Panc1 (cell line): ENCODE results near the gene MGMT.

ENCODE experiments used
- POLR2AphosphoS5 ChIP-seq: IDR thresholded peaks from 2 replicates; pipeline ENCODE4 v1.6.1; 2012; ENCODE audit warnings: mild to moderate bottlenecking, low read depth, low read length, moderate library complexity
- SIN3A ChIP-seq: IDR thresholded peaks from 2 replicates; pipeline ENCODE4 v1.6.1; 2012; ENCODE audit warnings: low read depth, mild to moderate bottlenecking, low read length, moderate library complexity, borderline replicate concordance; ENCODE audit not compliant: insufficient read depth
- TCF7L2 ChIP-seq: IDR thresholded peaks from 2 replicates; pipeline ENCODE4 v1.6.1; 2011; ENCODE audit warnings: mild to moderate bottlenecking, low read depth, low read length, inconsistent platforms
- TF ChIP-seq, protein P1 (sequence below): fragments of 450-650 bp; IDR thresholded peaks from 2 replicates; pipeline ENCODE4 v1.5.1; 2017; ENCODE audit warnings: mild to moderate bottlenecking

DNA sequence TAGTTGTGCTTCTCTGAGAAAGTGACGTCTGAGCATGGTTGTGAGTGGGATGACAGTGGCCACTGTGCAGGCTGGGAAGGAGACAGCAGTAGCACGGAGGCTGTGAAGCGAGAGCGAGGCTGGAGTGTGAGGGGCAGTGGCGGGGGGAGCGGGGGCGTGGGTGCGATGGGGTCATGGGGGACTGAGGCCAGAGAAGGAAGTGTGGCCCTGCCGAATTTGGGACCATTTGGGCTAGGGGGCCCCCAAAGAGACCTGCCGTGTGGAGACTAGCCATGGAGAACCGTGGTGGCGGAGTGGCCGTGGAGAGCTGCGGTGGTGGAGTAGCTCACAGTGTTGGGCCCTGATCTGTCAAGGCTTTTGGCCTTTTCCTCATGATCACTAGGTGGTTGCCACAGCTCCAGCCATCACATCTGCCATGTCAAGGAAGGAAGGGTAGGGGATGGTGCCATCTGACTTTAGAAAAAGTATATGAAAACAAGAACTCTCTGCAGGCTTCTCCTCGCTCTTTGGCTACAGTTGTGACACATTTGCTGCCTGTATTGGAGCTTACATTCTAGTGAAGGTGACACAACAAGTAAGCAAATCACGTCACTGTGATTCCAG lies 61.4 kb downstream of the MGMT start:
- TF ChIP-seq POLR2AphosphoS5, result no peak
- TF ChIP-seq, protein P1, sequence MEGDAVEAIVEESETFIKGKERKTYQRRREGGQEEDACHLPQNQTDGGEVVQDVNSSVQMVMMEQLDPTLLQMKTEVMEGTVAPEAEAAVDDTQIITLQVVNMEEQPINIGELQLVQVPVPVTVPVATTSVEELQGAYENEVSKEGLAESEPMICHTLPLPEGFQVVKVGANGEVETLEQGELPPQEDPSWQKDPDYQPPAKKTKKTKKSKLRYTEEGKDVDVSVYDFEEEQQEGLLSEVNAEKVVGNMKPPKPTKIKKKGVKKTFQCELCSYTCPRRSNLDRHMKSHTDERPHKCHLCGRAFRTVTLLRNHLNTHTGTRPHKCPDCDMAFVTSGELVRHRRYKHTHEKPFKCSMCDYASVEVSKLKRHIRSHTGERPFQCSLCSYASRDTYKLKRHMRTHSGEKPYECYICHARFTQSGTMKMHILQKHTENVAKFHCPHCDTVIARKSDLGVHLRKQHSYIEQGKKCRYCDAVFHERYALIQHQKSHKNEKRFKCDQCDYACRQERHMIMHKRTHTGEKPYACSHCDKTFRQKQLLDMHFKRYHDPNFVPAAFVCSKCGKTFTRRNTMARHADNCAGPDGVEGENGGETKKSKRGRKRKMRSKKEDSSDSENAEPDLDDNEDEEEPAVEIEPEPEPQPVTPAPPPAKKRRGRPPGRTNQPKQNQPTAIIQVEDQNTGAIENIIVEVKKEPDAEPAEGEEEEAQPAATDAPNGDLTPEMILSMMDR, result no peak
- TF ChIP-seq SIN3A, result no peak
- no peak for TF ChIP-seq TCF7L2
